ENCODE results near the gene DGKD.

Gene DGKD

DNA sequence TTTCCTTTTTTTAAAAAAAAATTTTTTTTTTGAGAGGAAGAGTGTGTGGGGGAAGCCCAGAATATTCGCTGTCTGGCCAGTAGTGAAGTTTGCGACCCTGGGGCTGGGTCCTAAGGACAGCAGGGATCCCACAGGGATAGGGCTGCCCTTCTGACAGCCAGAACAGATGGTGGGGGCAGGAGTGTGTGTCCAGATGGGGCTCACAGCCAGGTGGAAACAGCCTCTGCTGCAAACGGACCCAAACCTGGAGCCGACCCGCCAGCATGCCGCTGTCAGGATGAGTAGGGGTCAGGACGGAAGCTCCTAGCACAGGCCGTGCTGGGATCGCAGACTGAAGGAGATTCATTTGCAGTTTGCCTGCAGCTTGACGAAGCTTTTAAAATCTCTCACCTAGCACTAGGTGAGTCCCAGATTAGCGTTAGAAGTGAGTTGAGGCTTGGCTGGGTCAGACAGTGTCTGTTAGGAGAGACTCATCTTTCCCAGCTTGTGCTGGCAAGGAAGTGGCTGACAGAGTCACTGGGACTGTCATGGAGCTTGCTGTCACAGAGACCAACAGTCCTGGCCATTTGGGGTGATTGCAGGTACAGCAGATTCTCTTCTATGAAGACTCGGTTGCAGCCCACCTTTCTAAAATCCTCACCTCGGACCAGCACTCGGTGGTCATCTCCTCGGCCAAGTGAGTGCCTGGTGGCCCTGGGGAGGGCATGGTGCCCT lies 93.4 kb downstream of the DGKD start:
- ATAC-seq (ENCODE audit: insufficient read depth, low read depth) (no peak), DNase-seq (no peak)
- Histone ChIP-seq H2AFZ (ENCODE audit: low read depth, low read length) (no peak overlapping the region), H3K9me3 (ENCODE audit: insufficient read depth, low read length, severe bottlenecking) (no peaks in the 10 kb centered on the region), H3K79me2 (ENCODE audit: insufficient read depth, low read length) (no peaks in the 10 kb centered on the region), H3K27me3 (ENCODE audit: insufficient read depth, low read length, poor library complexity) (no peaks in the 10 kb centered on the region), H3K4me2 (ENCODE audit: insufficient read depth, low read length) (no peak overlapping the region), H3K36me3 (ENCODE audit: insufficient read depth, low read length) (peaks cover 78% of the 10 kb centered on the region), H3K4me3 (ENCODE audit: low read depth in 1 of 2, low read length in 2 of 2) (no peak overlapping the region), H4K20me1 (ENCODE audit: insufficient read depth, low read length) (0 out of 2 replicates have a peak, but pooled peaks cover 7% of the 10 kb centered on the region), H3K9ac (ENCODE audit: low read depth, low read length) (no peak overlapping the region), H3K27ac (ENCODE audit: low read length) (no peak overlapping the region), H3K4me1 (ENCODE audit: insufficient read depth, low read length) (no peaks in the 10 kb centered on the region)
- TF ChIP-seq EZH2 (IDR thresholded peaks at IDR 0.05; ENCODE audit: borderline replicate concordance, low read depth, low read length, severe bottlenecking): no peak
- TF ChIP-seq, protein P1, sequence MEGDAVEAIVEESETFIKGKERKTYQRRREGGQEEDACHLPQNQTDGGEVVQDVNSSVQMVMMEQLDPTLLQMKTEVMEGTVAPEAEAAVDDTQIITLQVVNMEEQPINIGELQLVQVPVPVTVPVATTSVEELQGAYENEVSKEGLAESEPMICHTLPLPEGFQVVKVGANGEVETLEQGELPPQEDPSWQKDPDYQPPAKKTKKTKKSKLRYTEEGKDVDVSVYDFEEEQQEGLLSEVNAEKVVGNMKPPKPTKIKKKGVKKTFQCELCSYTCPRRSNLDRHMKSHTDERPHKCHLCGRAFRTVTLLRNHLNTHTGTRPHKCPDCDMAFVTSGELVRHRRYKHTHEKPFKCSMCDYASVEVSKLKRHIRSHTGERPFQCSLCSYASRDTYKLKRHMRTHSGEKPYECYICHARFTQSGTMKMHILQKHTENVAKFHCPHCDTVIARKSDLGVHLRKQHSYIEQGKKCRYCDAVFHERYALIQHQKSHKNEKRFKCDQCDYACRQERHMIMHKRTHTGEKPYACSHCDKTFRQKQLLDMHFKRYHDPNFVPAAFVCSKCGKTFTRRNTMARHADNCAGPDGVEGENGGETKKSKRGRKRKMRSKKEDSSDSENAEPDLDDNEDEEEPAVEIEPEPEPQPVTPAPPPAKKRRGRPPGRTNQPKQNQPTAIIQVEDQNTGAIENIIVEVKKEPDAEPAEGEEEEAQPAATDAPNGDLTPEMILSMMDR (IDR thresholded peaks at IDR 0.05; ENCODE audit: borderline replicate concordance, extremely low read depth, low read length, poor library complexity, severe bottlenecking): no peak

DNA sequence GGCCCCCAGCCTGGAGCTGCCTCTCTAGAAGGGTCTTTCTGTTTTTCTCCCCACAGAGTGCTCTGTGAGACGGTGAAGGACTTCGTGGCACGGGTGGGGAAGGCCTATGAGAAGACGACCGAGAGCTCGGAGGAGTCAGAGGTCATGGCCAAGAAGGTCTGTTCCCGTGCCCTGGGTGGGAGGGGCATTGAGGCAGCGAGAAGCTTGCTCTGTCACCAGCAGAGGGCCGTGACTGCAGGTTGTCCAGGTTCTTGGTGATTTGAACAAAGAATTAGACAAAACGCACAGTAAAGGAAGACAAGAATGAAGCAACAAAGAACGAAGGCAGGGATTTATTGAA lies 93.9 kb downstream of the DGKD start:
- Histone ChIP-seq H3K9me3 (ENCODE audit: insufficient read depth, low read length, severe bottlenecking) (no peaks in the 10 kb centered on the region), H3K27ac (ENCODE audit: low read length) (no peak overlapping the region), H3K4me2 (ENCODE audit: insufficient read depth, low read length) (no peak overlapping the region), H3K27me3 (ENCODE audit: insufficient read depth, low read length, poor library complexity) (no peaks in the 10 kb centered on the region), H3K9ac (ENCODE audit: low read depth, low read length) (no peak overlapping the region), H3K79me2 (ENCODE audit: insufficient read depth, low read length) (no peaks in the 10 kb centered on the region), H2AFZ (ENCODE audit: low read depth, low read length) (no peak overlapping the region), H3K4me3 (ENCODE audit: low read depth in 1 of 2, low read length in 2 of 2) (no peak overlapping the region), H3K36me3 (ENCODE audit: insufficient read depth, low read length) (peaks cover 83% of the 10 kb centered on the region), H3K4me1 (ENCODE audit: insufficient read depth, low read length) (no peaks in the 10 kb centered on the region), H4K20me1 (ENCODE audit: insufficient read depth, low read length) (0 out of 2 replicates have a peak, but pooled peaks cover 7% of the 10 kb centered on the region)
- DNase-seq (peak; percentile 16), ATAC-seq (ENCODE audit: insufficient read depth, low read depth) (no peak; the same call in 2 of the 3 replicates)
- no peak for TF ChIP-seq EZH2 (IDR thresholded peaks at IDR 0.05; ENCODE audit: borderline replicate concordance, low read depth, low read length, severe bottlenecking)
- TF ChIP-seq, protein P1 (IDR thresholded peaks at IDR 0.05; ENCODE audit: borderline replicate concordance, extremely low read depth, low read length, poor library complexity, severe bottlenecking): peak; percentile 44

DNA sequence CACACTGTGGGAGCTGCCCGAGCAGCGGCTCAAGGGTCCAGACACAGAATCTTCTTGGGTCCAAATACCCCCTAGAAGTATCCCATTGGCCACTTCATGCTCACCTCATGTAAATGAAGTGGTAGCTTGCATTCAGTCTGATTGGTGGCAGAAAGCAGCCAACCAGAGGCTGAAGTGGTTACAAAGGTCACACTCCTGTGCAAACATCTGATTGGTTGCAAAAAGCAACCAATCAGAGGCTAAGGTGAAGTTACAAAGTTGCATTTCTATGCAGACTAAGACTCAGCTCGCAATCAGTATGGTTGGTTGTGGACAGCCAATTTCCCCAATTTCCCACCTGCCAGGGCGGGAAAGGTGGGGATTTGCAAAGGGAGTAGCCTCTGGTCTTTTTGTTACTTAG lies 94.3 kb downstream of the DGKD start:
- ATAC-seq (ENCODE audit: insufficient read depth, low read depth) (no peak), DNase-seq (no peak)
- TF ChIP-seq, protein P1 (IDR thresholded peaks at IDR 0.05; ENCODE audit: borderline replicate concordance, extremely low read depth, low read length, poor library complexity, severe bottlenecking): no peak
- TF ChIP-seq EZH2 (IDR thresholded peaks at IDR 0.05; ENCODE audit: borderline replicate concordance, low read depth, low read length, severe bottlenecking): no peak
- Histone ChIP-seq H3K27me3 (ENCODE audit: insufficient read depth, low read length, poor library complexity) (no peaks in the 10 kb centered on the region), H3K79me2 (ENCODE audit: insufficient read depth, low read length) (no peaks in the 10 kb centered on the region), H2AFZ (ENCODE audit: low read depth, low read length) (no peak overlapping the region), H3K9me3 (ENCODE audit: insufficient read depth, low read length, severe bottlenecking) (no peaks in the 10 kb centered on the region), H3K9ac (ENCODE audit: low read depth, low read length) (no peak overlapping the region), H3K4me3 (ENCODE audit: low read depth in 1 of 2, low read length in 2 of 2) (no peak overlapping the region), H3K36me3 (ENCODE audit: insufficient read depth, low read length) (peaks cover 87% of the 10 kb centered on the region), H3K27ac (ENCODE audit: low read length) (no peak overlapping the region), H4K20me1 (ENCODE audit: insufficient read depth, low read length) (0 out of 2 replicates have a peak, but pooled peaks cover 7% of the 10 kb centered on the region), H3K4me1 (ENCODE audit: insufficient read depth, low read length) (no peaks in the 10 kb centered on the region), H3K4me2 (ENCODE audit: insufficient read depth, low read length) (no peak overlapping the region)
